PFSK-1 (cell line): ENCODE measurements around the gene STK32B.

Experiments used
- FOXP2 ChIP-seq: optimal IDR thresholded peaks from 2 replicates; pipeline ENCODE3; 2011; ENCODE audit warnings: borderline replicate concordance, control low read depth, inconsistent platforms; ENCODE audit not compliant: insufficient read depth; ENCODE audit errors: extremely low read length, extremely low read depth
- POLR2AphosphoS5 ChIP-seq: IDR thresholded peaks from 2 replicates; pipeline ENCODE4 v1.6.1; 2012; ENCODE audit warnings: low read depth, mild to moderate bottlenecking, control low read depth, low read length, moderate library complexity
- SIN3A ChIP-seq: IDR thresholded peaks from 2 replicates; pipeline ENCODE4 v1.6.1; 2012; ENCODE audit warnings: mild to moderate bottlenecking, low read length, moderate library complexity, borderline replicate concordance; ENCODE audit not compliant: insufficient read depth
- TAF1 ChIP-seq: IDR thresholded peaks from 2 replicates; pipeline ENCODE4 v1.6.1; 2012; ENCODE audit warnings: low read length, control low read depth, borderline replicate concordance; ENCODE audit not compliant: insufficient read depth
- TF ChIP-seq, protein P1 (sequence below), 2 experiments: IDR thresholded peaks; 2 replicates each; pipeline versions ENCODE4 v1.6.1 to v1.8.0; 2011 to 2012; ENCODE audit warnings: low read depth in 2 of 2, low read length in 2 of 2, control low read depth in 1 of 2, inconsistent platforms in 1 of 2, mild to moderate bottlenecking in 1 of 2, moderate library complexity in 1 of 2; ENCODE audit not compliant: insufficient read depth in 1 of 2

STK32B gene

DNA sequence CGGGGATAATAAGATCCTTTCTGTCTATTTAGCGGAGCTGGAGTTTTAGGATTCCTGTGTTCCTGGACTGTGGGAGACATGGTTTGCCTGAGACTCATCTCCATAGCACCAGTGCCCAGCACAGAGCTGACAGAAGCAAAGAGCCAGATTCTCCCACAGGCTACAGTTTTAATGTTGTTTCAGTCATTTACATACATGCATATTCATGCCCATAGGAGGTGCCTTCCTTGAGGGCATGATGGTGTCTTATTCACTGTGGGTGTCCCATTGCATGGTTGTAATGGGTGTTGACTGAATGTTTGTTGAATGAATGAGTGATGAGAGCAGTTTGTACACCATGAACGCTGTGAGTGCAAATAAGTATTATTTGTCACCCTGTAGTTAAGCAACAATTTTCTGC lies 396.5 kb downstream of the STK32B start:
- TF ChIP-seq SIN3A: no peak
- no peak for TF ChIP-seq POLR2AphosphoS5
- TF ChIP-seq TAF1: no peak
- TF ChIP-seq, protein P1, sequence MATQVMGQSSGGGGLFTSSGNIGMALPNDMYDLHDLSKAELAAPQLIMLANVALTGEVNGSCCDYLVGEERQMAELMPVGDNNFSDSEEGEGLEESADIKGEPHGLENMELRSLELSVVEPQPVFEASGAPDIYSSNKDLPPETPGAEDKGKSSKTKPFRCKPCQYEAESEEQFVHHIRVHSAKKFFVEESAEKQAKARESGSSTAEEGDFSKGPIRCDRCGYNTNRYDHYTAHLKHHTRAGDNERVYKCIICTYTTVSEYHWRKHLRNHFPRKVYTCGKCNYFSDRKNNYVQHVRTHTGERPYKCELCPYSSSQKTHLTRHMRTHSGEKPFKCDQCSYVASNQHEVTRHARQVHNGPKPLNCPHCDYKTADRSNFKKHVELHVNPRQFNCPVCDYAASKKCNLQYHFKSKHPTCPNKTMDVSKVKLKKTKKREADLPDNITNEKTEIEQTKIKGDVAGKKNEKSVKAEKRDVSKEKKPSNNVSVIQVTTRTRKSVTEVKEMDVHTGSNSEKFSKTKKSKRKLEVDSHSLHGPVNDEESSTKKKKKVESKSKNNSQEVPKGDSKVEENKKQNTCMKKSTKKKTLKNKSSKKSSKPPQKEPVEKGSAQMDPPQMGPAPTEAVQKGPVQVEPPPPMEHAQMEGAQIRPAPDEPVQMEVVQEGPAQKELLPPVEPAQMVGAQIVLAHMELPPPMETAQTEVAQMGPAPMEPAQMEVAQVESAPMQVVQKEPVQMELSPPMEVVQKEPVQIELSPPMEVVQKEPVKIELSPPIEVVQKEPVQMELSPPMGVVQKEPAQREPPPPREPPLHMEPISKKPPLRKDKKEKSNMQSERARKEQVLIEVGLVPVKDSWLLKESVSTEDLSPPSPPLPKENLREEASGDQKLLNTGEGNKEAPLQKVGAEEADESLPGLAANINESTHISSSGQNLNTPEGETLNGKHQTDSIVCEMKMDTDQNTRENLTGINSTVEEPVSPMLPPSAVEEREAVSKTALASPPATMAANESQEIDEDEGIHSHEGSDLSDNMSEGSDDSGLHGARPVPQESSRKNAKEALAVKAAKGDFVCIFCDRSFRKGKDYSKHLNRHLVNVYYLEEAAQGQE (IDR thresholded peaks at IDR 0.05; ENCODE audit: insufficient read depth in 1 of 2, low read depth in 2 of 2, low read length in 2 of 2): no peak
- TF ChIP-seq FOXP2: no peak

DNA sequence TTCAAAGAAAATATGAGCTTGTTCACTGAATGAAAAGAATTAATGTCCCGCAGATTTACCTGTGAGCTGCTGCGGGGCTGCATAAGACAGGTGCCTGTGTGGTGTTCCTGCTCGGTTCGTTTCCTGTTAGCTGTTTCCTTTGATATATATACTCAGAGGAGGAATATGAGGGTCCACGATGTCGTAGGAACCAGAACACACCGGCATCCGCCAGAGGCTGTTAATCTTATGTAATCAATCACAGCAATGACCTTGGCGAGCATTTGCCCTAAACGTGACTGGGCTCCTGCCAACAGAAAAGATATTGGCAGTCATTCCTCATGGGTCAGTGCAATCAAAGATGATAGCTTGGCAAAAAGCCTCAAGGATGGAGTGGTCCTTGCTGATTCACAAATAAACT lies 396.9 kb downstream of the STK32B start:
- TF ChIP-seq, protein P1 (IDR thresholded peaks at IDR 0.05; ENCODE audit: insufficient read depth in 1 of 2, low read depth in 2 of 2, low read length in 2 of 2): no peak
- TF ChIP-seq TAF1 (no peak), POLR2AphosphoS5 (no peak), FOXP2 (no peak), SIN3A (no peak)

DNA sequence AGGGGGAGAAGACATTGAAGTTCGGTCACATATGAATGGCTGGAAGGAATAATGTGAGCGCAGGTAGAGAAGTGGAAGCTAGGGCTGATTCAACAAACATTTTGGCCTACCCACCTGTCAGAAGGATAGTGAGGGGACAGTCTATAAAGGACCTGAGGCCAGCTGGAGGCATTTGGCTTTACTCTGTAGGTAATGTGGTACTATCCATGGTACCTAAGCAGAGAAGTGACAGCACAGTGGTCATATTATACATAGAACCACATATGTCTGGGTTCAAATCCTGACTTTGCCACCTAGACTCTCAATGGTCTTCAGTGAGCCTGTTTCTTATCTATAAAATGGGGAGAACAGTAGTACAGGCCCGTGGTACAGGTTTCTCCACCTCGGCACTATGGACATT lies 400.0 kb downstream of the STK32B start:
- TF ChIP-seq, protein P1 (IDR thresholded peaks at IDR 0.05; ENCODE audit: insufficient read depth in 1 of 2, low read depth in 2 of 2, low read length in 2 of 2): peak; percentile 37 to 84; a peak in 3 of 4 replicates
- TF ChIP-seq POLR2AphosphoS5: no peak

DNA sequence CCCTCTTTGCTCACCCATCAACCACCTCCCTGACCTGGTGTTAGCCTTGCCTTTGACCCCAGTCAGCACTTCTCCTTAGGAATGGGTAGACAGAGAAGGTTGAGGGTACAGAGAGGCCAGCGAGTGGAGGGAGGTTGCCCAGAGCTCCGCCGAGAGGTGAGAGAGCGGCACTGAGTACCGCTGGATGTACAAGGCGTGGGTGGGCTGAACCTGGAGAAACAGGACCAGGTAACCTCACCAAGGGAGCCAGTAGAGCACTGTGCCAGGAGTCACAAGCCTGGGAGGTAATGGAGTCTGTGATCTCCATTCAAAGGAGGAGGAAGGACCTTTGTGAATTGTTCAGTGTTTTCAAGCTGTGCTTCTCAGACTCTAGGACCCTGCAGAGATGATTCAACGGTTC lies 400.9 kb downstream of the STK32B start:
- TF ChIP-seq, protein P1 (IDR thresholded peaks at IDR 0.05; ENCODE audit: insufficient read depth in 1 of 2, low read depth in 2 of 2, low read length in 2 of 2): no peak
- TF ChIP-seq POLR2AphosphoS5: no peak

DNA sequence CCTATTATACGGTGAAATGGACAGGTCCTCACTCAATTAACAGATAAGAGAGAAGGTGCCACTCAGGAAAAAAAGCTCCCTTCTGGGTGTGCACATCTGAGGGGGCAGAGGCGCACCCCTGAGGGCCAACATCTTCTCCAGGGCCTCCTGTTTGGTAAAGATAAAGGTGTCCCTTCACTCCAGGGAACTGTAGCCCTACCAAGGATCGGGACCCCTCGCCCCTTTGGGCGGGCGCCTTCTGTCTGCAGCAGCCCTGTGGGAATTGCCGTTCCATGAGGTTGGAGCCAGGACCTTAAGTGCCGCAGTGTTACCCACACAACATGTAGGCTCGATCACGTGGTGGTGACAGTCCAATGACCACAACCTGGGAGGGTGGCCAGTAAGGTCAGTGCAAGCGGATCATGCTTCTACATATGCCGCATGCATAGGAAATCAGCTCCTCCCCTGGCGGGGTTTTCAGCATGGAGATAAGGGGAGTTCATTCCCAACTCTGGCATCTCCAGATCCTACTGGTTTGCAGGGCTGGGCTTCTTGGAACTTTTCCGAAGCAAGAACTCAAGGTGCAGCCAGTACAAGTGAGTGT lies 403.8 kb downstream of the STK32B start:
- TF ChIP-seq FOXP2: no peak
- TF ChIP-seq, protein P1 (IDR thresholded peaks at IDR 0.05; ENCODE audit: insufficient read depth in 1 of 2, low read depth in 2 of 2, low read length in 2 of 2): no peak
- no peak for TF ChIP-seq POLR2AphosphoS5
- TF ChIP-seq SIN3A: no peak
- TF ChIP-seq TAF1: no peak
